HG03135 (cell line): ENCODE measurements around the gene SLC39A6.
"Not testable (repeated sequence)": the region's sequence is repeated elsewhere in the genome, so short reads cannot be mapped to it uniquely, and the experiment has no call there.

Experiments used
- ATAC-seq: cut with Tn5 transposase; IDR thresholded peaks from one replicate; pipeline ENCODE4 v1.9.1; 2021; ENCODE audit warnings: mild to moderate bottlenecking, moderate library complexity; ENCODE audit not compliant: unreplicated experiment

Gene SLC39A6

GRCh38 chr18:36064809-36065079 lies 64.4 kb downstream of the SLC39A6 start:
- ATAC-seq: not testable (repeated sequence)

- no peak for ATAC-seq
Observed at GRCh38 chr18:36064027-36064808, 64.9 kb downstream of the SLC39A6 start.

- no peak for ATAC-seq
Observed at GRCh38 chr18:36058674-36059073, 70.5 kb downstream of the SLC39A6 start.
